ENCODE measurements around the gene TNP1.

The TNP1 gene

GRCh38 chr2:216822470-216822869 lies 37.4 kb downstream of the TNP1 start:
- no peak for DNase-seq (ENCODE audit: low read depth)
- TF ChIP-seq CTCF (conservative IDR thresholded peaks at IDR 0.05; ENCODE audit: control insufficient read depth, insufficient read depth, low read depth, low read length): no peak
- H3K4me3 ChIP-seq (ENCODE audit: control insufficient read depth, low read depth, low read length): no peak overlapping the region

GRCh38 chr2:216820709-216821108 lies 39.2 kb downstream of the TNP1 start:
- H3K4me3 ChIP-seq (ENCODE audit: control insufficient read depth, low read depth, low read length): no peak overlapping the region
- no peak for TF ChIP-seq CTCF (conservative IDR thresholded peaks at IDR 0.05; ENCODE audit: control insufficient read depth, insufficient read depth, low read depth, low read length)
- DNase-seq (ENCODE audit: low read depth): no peak

- H3K4me3 ChIP-seq (ENCODE audit: control insufficient read depth, low read depth, low read length): no peak overlapping the region
- no peak for TF ChIP-seq CTCF (conservative IDR thresholded peaks at IDR 0.05; ENCODE audit: control insufficient read depth, insufficient read depth, low read depth, low read length)
- DNase-seq (ENCODE audit: low read depth): no peak
These were observed 40.1 kb downstream of the TNP1 start for GRCh38 chr2:216819766-216820165.

GRCh38 chr2:216819055-216819454 lies 40.8 kb downstream of the TNP1 start:
- TF ChIP-seq CTCF (conservative IDR thresholded peaks at IDR 0.05; ENCODE audit: control insufficient read depth, insufficient read depth, low read depth, low read length): no peak
- DNase-seq (ENCODE audit: low read depth): no peak
- no peak overlapping the region for H3K4me3 ChIP-seq (ENCODE audit: control insufficient read depth, low read depth, low read length)

GRCh38 chr2:216810399-216811160 lies 49.3 kb downstream of the TNP1 start:
- DNase-seq (ENCODE audit: low read depth): no peak
- TF ChIP-seq CTCF (conservative IDR thresholded peaks at IDR 0.05; ENCODE audit: control insufficient read depth, insufficient read depth, low read depth, low read length): no peak
- no peak overlapping the region for H3K4me3 ChIP-seq (ENCODE audit: control insufficient read depth, low read depth, low read length)

Measured in fibroblast of mammary gland (primary cell).